ENCODE measurements around the gene SV2C. TPM values are rescaled to one million over a fixed set of nuclear protein-coding genes. Genes with fewer than 3 reads are reported as not detected.

The SV2C gene
- total RNA-seq, 5 donors from 2014 or later (not counting 1 experiment from before 2014, with no cell fraction given): 0.03 to 0.07 (median 0.03) TPM; not detected in 2

GRCh38 chr5:76376866-76377230 lies 293.7 kb downstream of the SV2C start:
- ChIA-PET CTCF (interaction anchor here in 1 of 2 donors (0.6 kb wide), 1 partner anchor 26 kb away, joined by 8 read pairs; no protein-coding TSS in a partner anchor), POLR2A (interaction anchor here in 1 of 2 donors (0.5 kb wide), 1 partner anchor 10 kb away, joined by 3 read pairs; no protein-coding TSS in a partner anchor)
- no peaks in the 10 kb centered on the region for H3K36me3 ChIP-seq (ENCODE audit: control insufficient read depth in 2 of 2, extremely low read depth in 1 of 2, insufficient read depth in 1 of 2, low read length in 1 of 2)
- no peaks in the 10 kb centered on the region for H3K36me3 Mint-ChIP-seq
- no peak overlapping the region for H3K4me3 Mint-ChIP-seq
- H3K4me1 Mint-ChIP-seq: peaks cover 28 to 36% (median 30%) of the 10 kb centered on the region in 3 donors
- no peak overlapping the region for H3K27ac Mint-ChIP-seq
- H3K4me1 ChIP-seq (ENCODE audit: control insufficient read depth in 1 of 2, extremely low read depth in 1 of 2, insufficient read depth in 2 of 2, low read length in 2 of 2): peaks cover 4 to 9% of the 10 kb centered on the region in 2 experiments
- no peaks in the 10 kb centered on the region for H3K27me3 ChIP-seq (replicated peaks in 1 of 2; ENCODE audit: control insufficient read depth in 2 of 2, extremely low read depth in 1 of 2, insufficient read depth in 2 of 2, low read length in 1 of 2)
- no peak overlapping the region for H3K27ac ChIP-seq (ENCODE audit: low read length)
- no peaks in the 10 kb centered on the region for H3K27me3 Mint-ChIP-seq
- H3K4me3 ChIP-seq (ENCODE audit: control insufficient read depth in 1 of 2, extremely low read depth in 1 of 2, low read length in 1 of 2): no peak overlapping the region
- no peak for ATAC-seq (replicated peaks in 1 of 4)
- DNase-seq: no peak
- WGBS (ENCODE audit: insufficient coverage): 82% methylated on average over 2 of the region's 3 CpGs
- H3K9me3 ChIP-seq: no peaks in the 10 kb centered on the region
- no peaks in the 10 kb centered on the region for H3K9me3 Mint-ChIP-seq

DNA sequence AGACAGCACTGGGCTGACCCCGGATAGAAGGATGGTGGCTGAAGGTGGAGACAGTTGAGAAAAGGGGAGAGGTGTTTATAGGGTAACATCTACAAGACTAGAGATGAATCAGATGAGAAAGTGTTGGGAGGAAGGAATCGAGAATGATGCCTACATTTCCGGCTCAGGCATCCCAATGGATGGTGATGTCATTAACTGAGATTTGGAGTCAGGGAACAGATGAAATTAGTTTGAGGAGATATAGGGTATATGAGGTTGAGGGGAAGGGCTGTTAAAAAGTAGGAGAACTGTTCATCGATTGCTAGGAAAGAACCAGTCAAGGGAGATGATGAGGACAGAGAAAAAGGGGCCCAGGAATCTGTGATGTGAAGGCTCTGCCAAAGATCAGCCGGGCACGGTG lies 295.2 kb downstream of the SV2C start:
- no peaks in the 10 kb centered on the region for H3K36me3 Mint-ChIP-seq
- POLR2A ChIA-PET: no interaction called here
- Histone ChIP-seq H3K27ac (ENCODE audit: low read length) (no peak overlapping the region), H3K4me1 (ENCODE audit: control insufficient read depth in 1 of 2, extremely low read depth in 1 of 2, insufficient read depth in 2 of 2, low read length in 2 of 2) (peaks cover 4 to 20% of the 10 kb centered on the region in 2 experiments), H3K9me3 (no peaks in the 10 kb centered on the region), H3K4me3 (ENCODE audit: control insufficient read depth in 1 of 2, extremely low read depth in 1 of 2, low read length in 1 of 2) (no peak overlapping the region), H3K36me3 (ENCODE audit: control insufficient read depth in 2 of 2, extremely low read depth in 1 of 2, insufficient read depth in 1 of 2, low read length in 1 of 2) (no peaks in the 10 kb centered on the region), H3K27me3 (replicated peaks in 1 of 2; ENCODE audit: control insufficient read depth in 2 of 2, extremely low read depth in 1 of 2, insufficient read depth in 2 of 2, low read length in 1 of 2) (no peaks in the 10 kb centered on the region)
- no peak overlapping the region for H3K4me3 Mint-ChIP-seq
- WGBS (ENCODE audit: insufficient coverage): 95% methylated on average over 6 of the region's 6 CpGs
- H3K27me3 Mint-ChIP-seq: no peaks in the 10 kb centered on the region
- DNase-seq: no peak
- no peak overlapping the region for H3K27ac Mint-ChIP-seq
- CTCF ChIA-PET: no interaction called here
- H3K9me3 Mint-ChIP-seq: no peaks in the 10 kb centered on the region
- ATAC-seq (replicated peaks in 1 of 4): no peak
- H3K4me1 Mint-ChIP-seq: peaks cover 34 to 40% (median 40%) of the 10 kb centered on the region in 3 donors

DNA sequence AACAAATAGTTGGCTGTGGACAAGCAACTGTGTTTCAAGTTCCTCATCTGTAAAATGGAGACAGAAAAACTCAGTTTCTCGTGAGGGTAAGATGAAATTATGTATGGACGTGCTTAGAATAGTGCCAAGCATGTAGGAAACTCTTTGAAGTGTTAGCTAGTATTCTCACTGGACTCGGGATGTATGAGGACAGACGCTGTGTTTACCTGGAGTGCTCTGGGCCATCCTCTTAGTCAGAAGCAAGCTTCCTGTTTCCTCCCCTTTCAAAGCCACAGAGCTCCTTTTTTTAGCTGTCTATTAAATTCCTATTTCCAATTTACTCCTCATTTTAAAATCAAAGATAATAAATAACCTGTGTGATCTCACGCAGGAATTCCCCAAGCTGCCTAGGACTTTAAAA lies 296.1 kb downstream of the SV2C start:
- H3K4me3 Mint-ChIP-seq: no peak overlapping the region
- Histone ChIP-seq H3K27ac (ENCODE audit: low read length) (no peak overlapping the region), H3K9me3 (no peaks in the 10 kb centered on the region), H3K27me3 (replicated peaks in 1 of 2; ENCODE audit: control insufficient read depth in 2 of 2, extremely low read depth in 1 of 2, insufficient read depth in 2 of 2, low read length in 1 of 2) (no peaks in the 10 kb centered on the region), H3K4me3 (ENCODE audit: control insufficient read depth in 1 of 2, extremely low read depth in 1 of 2, low read length in 1 of 2) (no peak overlapping the region), H3K36me3 (ENCODE audit: control insufficient read depth in 2 of 2, extremely low read depth in 1 of 2, insufficient read depth in 1 of 2, low read length in 1 of 2) (no peaks in the 10 kb centered on the region), H3K4me1 (ENCODE audit: control insufficient read depth in 1 of 2, extremely low read depth in 1 of 2, insufficient read depth in 2 of 2, low read length in 2 of 2) (peaks cover 10 to 28% of the 10 kb centered on the region in 2 experiments)
- no peaks in the 10 kb centered on the region for H3K27me3 Mint-ChIP-seq
- POLR2A ChIA-PET: interaction anchor here (0.5 to 0.9 kb wide), 4 partner anchors 9 to 902 kb away, joined by 3 to 13 read pairs (median 9); no protein-coding TSS in a partner anchor
- H3K9me3 Mint-ChIP-seq: no peaks in the 10 kb centered on the region
- CTCF ChIA-PET: interaction anchor here (0.7 to 1.1 kb wide), 5 partner anchors 10 to 1922 kb away, joined by 4 to 7 read pairs (median 5); no protein-coding TSS in a partner anchor
- WGBS (ENCODE audit: insufficient coverage): 17% methylated on average over 1 of the region's 5 CpGs
- ATAC-seq (replicated peaks in 1 of 4) (peak in 3 of 4 experiments; percentile 52 to 70 (median 68)), DNase-seq (no peak)
- H3K27ac Mint-ChIP-seq: peak overlapping the region in 1 of 2 donors; percentile 61
- no peaks in the 10 kb centered on the region for H3K36me3 Mint-ChIP-seq
- peaks cover 42 to 49% (median 48%) of the 10 kb centered on the region in 3 donors for H3K4me1 Mint-ChIP-seq

GRCh38 chr5:76379855-76380254 lies 296.7 kb downstream of the SV2C start:
- no peak for DNase-seq
- ATAC-seq (replicated peaks in 1 of 4): no peak
- no peak overlapping the region for H3K4me3 Mint-ChIP-seq
- Histone ChIP-seq H3K27ac (ENCODE audit: low read length) (no peak overlapping the region), H3K27me3 (replicated peaks in 1 of 2; ENCODE audit: control insufficient read depth in 2 of 2, extremely low read depth in 1 of 2, insufficient read depth in 2 of 2, low read length in 1 of 2) (no peaks in the 10 kb centered on the region), H3K4me3 (ENCODE audit: control insufficient read depth in 1 of 2, extremely low read depth in 1 of 2, low read length in 1 of 2) (no peak overlapping the region), H3K36me3 (ENCODE audit: control insufficient read depth in 2 of 2, extremely low read depth in 1 of 2, insufficient read depth in 1 of 2, low read length in 1 of 2) (no peaks in the 10 kb centered on the region), H3K4me1 (ENCODE audit: control insufficient read depth in 1 of 2, extremely low read depth in 1 of 2, insufficient read depth in 2 of 2, low read length in 2 of 2) (peaks cover 16 to 34% of the 10 kb centered on the region in 2 experiments), H3K9me3 (no peaks in the 10 kb centered on the region)
- WGBS (ENCODE audit: insufficient coverage): no CpG with 5 or more reads among the region's 1 CpG
- CTCF ChIA-PET: interaction anchor here in 1 of 2 donors (0.6 to 1.1 kb wide), 3 partner anchors 157 to 270 kb away, joined by 3 to 7 read pairs (median 5); no protein-coding TSS in a partner anchor
- H3K27ac Mint-ChIP-seq: peak overlapping the region in 1 of 2 donors; percentile 6
- no peaks in the 10 kb centered on the region for H3K27me3 Mint-ChIP-seq
- POLR2A ChIA-PET: interaction anchor here (0.5 to 0.9 kb wide), 2 partner anchors 9 to 385 kb away, joined by 6 to 13 read pairs; no protein-coding TSS in a partner anchor
- H3K36me3 Mint-ChIP-seq: no peaks in the 10 kb centered on the region
- H3K9me3 Mint-ChIP-seq: no peaks in the 10 kb centered on the region
- H3K4me1 Mint-ChIP-seq: peaks cover 46 to 53% (median 53%) of the 10 kb centered on the region in 3 donors

DNA sequence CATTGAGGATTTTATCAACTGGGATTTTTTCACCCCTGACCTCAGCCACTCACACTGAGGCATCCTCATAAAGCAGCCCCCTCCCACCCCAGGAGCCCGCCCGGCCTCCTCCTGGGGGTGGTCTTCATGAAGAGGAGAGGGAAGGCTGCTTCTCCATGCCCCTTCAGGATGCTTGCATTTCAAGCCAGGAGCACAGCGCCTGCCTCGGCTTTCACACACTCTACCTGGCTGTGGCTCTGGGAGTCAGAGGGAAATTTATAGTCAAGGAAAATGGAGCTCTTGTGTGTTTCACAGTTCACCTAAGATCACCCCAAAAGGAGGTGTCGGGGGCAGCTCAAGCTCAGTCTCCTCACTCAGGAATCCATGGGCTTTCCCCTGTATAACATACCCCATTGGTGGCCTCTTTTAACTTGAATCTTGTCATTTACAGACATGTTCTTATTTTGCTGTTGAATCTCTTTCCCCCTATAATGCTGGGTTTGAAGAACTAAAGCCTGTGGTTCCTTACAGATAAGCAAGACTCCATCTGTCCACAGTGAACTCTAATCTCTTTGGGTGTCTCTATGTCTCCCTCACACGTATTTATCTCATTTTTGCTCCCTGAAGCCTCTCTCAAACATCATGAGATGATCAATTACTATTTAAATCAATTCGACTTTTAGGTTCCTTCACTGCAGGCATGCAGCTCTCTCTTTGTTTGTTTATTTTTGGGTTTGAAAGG lies 297.3 kb downstream of the SV2C start:
- Histone ChIP-seq H3K9me3 (no peaks in the 10 kb centered on the region), H3K27me3 (replicated peaks in 1 of 2; ENCODE audit: control insufficient read depth in 2 of 2, extremely low read depth in 1 of 2, insufficient read depth in 2 of 2, low read length in 1 of 2) (no peaks in the 10 kb centered on the region), H3K27ac (ENCODE audit: low read length) (no peak overlapping the region), H3K4me1 (ENCODE audit: control insufficient read depth in 1 of 2, extremely low read depth in 1 of 2, insufficient read depth in 2 of 2, low read length in 2 of 2) (peaks cover 17 to 36% of the 10 kb centered on the region in 2 experiments), H3K4me3 (ENCODE audit: control insufficient read depth in 1 of 2, extremely low read depth in 1 of 2, low read length in 1 of 2) (no peak overlapping the region), H3K36me3 (ENCODE audit: control insufficient read depth in 2 of 2, extremely low read depth in 1 of 2, insufficient read depth in 1 of 2, low read length in 1 of 2) (no peaks in the 10 kb centered on the region)
- no peak for ATAC-seq (replicated peaks in 1 of 4)
- Mint-ChIP-seq H3K27ac (no peak overlapping the region), H3K9me3 (no peaks in the 10 kb centered on the region), H3K4me3 (no peak overlapping the region), H3K36me3 (no peaks in the 10 kb centered on the region), H3K27me3 (no peaks in the 10 kb centered on the region), H3K4me1 (peaks cover 52 to 59% (median 59%) of the 10 kb centered on the region in 3 donors)
- CTCF ChIA-PET: interaction anchor here (0.5 to 0.6 kb wide), 2 partner anchors 11 to 156 kb away, joined by 3 to 8 read pairs; no protein-coding TSS in a partner anchor
- WGBS (ENCODE audit: insufficient coverage): 80% methylated on average over 2 of the region's 7 CpGs
- POLR2A ChIA-PET: interaction anchor here in 1 of 2 donors (0.5 kb wide), 1 partner anchor 22 kb away, joined by 5 read pairs; no protein-coding TSS in a partner anchor
- no peak for DNase-seq

GRCh38 chr5:76383126-76383832 lies 300.1 kb downstream of the SV2C start:
- no peak overlapping the region for H3K4me3 Mint-ChIP-seq
- ChIA-PET CTCF (interaction anchor here in 1 of 2 donors (0.8 kb wide), 1 partner anchor 90 kb away, joined by 3 read pairs; no protein-coding TSS in a partner anchor), POLR2A (interaction anchor here in 1 of 2 donors (0.6 to 1.3 kb wide), 3 partner anchors 10 to 159 kb away, joined by 3 to 4 read pairs (median 4); no protein-coding TSS in a partner anchor)
- Histone ChIP-seq H3K4me3 (ENCODE audit: control insufficient read depth in 1 of 2, extremely low read depth in 1 of 2, low read length in 1 of 2) (no peak overlapping the region), H3K27ac (ENCODE audit: low read length) (peak overlapping the region; percentile 9), H3K36me3 (ENCODE audit: control insufficient read depth in 2 of 2, extremely low read depth in 1 of 2, insufficient read depth in 1 of 2, low read length in 1 of 2) (no peaks in the 10 kb centered on the region), H3K9me3 (no peaks in the 10 kb centered on the region), H3K4me1 (ENCODE audit: control insufficient read depth in 1 of 2, extremely low read depth in 1 of 2, insufficient read depth in 2 of 2, low read length in 2 of 2) (peaks cover 17 to 36% of the 10 kb centered on the region in 2 experiments), H3K27me3 (replicated peaks in 1 of 2; ENCODE audit: control insufficient read depth in 2 of 2, extremely low read depth in 1 of 2, insufficient read depth in 2 of 2, low read length in 1 of 2) (no peaks in the 10 kb centered on the region)
- peaks cover 51 to 68% (median 51%) of the 10 kb centered on the region in 3 donors for H3K4me1 Mint-ChIP-seq
- H3K27ac Mint-ChIP-seq: peak overlapping the region; percentile 33 to 76
- WGBS (ENCODE audit: insufficient coverage): 97% methylated on average over 2 of the region's 4 CpGs
- no peaks in the 10 kb centered on the region for H3K9me3 Mint-ChIP-seq
- no peaks in the 10 kb centered on the region for H3K27me3 Mint-ChIP-seq
- DNase-seq (no peak), ATAC-seq (replicated peaks in 1 of 4) (peak in 3 of 4 experiments; percentile 36 to 39 (median 37))
- H3K36me3 Mint-ChIP-seq: no peaks in the 10 kb centered on the region

Data from T-cell (primary cell).